ENCODE measurements around the gene SUCLG1.

The SUCLG1 gene

DNA sequence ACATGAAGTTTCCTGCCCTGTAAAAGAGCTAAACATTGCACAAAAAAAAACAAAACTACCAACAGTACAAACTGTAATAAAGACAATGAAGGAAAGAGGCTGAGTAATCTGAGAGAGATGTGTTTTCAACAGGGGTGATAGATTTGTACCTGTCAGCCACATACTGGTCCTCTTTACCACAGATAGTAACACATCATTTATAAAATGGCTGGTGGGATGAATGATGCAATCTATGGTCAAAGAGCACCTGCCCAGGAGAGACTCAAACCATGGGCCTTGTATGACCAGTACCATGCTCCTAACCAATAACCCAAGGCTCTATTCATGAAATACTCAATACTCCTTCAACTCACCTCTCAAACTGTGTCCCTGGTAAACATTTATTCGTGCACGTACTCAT lies 4.5 kb downstream of the SUCLG1 start:
- Histone ChIP-seq H3K4me3 (ENCODE audit: low read depth in 1 of 2, low read length in 2 of 2) (no peak overlapping the region), H3K4me1 (ENCODE audit: insufficient read depth, low read length) (peaks cover 29% of the 10 kb centered on the region), H3K79me2 (ENCODE audit: insufficient read depth, low read length) (peaks cover 87% of the 10 kb centered on the region), H4K20me1 (ENCODE audit: insufficient read depth, low read length) (peaks cover 39% of the 10 kb centered on the region; the same call in 1 of the 2 replicates), H3K9ac (ENCODE audit: low read depth, low read length) (no peak overlapping the region), H3K27ac (ENCODE audit: low read length) (no peak overlapping the region), H3K27me3 (ENCODE audit: insufficient read depth, low read length, poor library complexity) (no peaks in the 10 kb centered on the region), H3K9me3 (ENCODE audit: insufficient read depth, low read length, severe bottlenecking) (no peaks in the 10 kb centered on the region), H3K4me2 (ENCODE audit: insufficient read depth, low read length) (no peak overlapping the region), H2AFZ (ENCODE audit: low read depth, low read length) (no peak overlapping the region), H3K36me3 (ENCODE audit: insufficient read depth, low read length) (no peaks in the 10 kb centered on the region; the same call in 1 of the 2 replicates)
- ATAC-seq (ENCODE audit: insufficient read depth, low read depth) (no peak), DNase-seq (no peak)
- TF ChIP-seq, protein P1, sequence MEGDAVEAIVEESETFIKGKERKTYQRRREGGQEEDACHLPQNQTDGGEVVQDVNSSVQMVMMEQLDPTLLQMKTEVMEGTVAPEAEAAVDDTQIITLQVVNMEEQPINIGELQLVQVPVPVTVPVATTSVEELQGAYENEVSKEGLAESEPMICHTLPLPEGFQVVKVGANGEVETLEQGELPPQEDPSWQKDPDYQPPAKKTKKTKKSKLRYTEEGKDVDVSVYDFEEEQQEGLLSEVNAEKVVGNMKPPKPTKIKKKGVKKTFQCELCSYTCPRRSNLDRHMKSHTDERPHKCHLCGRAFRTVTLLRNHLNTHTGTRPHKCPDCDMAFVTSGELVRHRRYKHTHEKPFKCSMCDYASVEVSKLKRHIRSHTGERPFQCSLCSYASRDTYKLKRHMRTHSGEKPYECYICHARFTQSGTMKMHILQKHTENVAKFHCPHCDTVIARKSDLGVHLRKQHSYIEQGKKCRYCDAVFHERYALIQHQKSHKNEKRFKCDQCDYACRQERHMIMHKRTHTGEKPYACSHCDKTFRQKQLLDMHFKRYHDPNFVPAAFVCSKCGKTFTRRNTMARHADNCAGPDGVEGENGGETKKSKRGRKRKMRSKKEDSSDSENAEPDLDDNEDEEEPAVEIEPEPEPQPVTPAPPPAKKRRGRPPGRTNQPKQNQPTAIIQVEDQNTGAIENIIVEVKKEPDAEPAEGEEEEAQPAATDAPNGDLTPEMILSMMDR (IDR thresholded peaks at IDR 0.05; ENCODE audit: borderline replicate concordance, extremely low read depth, low read length, poor library complexity, severe bottlenecking): no peak
- TF ChIP-seq EZH2 (IDR thresholded peaks at IDR 0.05; ENCODE audit: borderline replicate concordance, low read depth, low read length, severe bottlenecking): no peak

DNA sequence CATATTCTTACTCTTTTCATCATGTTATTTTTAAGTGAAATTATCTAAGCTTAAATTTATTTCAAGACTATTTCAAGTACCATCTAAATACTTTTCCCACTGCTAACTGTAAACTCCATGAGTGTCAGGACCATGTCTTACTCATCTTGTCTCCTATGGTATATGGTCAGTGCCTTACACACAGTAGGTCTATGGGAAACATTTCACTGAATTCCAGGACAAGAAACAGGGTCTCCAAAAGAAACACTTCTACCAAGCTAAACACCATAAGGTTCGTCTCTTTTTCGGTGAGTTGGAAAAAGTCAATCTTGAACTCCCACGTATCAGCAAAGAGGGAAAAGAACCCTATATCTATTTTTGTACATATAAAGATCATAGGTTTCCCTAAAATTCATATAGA lies 6.5 kb downstream of the SUCLG1 start:
- Histone ChIP-seq H3K4me3 (ENCODE audit: low read depth in 1 of 2, low read length in 2 of 2) (no peak overlapping the region), H2AFZ (ENCODE audit: low read depth, low read length) (no peak overlapping the region), H4K20me1 (ENCODE audit: insufficient read depth, low read length) (peaks cover 39% of the 10 kb centered on the region; the same call in 1 of the 2 replicates), H3K36me3 (ENCODE audit: insufficient read depth, low read length) (peaks cover 10% of the 10 kb centered on the region; the same call in 1 of the 2 replicates), H3K27ac (ENCODE audit: low read length) (no peak overlapping the region), H3K4me1 (ENCODE audit: insufficient read depth, low read length) (peaks cover 20% of the 10 kb centered on the region), H3K9me3 (ENCODE audit: insufficient read depth, low read length, severe bottlenecking) (no peaks in the 10 kb centered on the region), H3K79me2 (ENCODE audit: insufficient read depth, low read length) (peaks cover 76% of the 10 kb centered on the region), H3K27me3 (ENCODE audit: insufficient read depth, low read length, poor library complexity) (no peaks in the 10 kb centered on the region), H3K4me2 (ENCODE audit: insufficient read depth, low read length) (no peak overlapping the region), H3K9ac (ENCODE audit: low read depth, low read length) (no peak overlapping the region)
- TF ChIP-seq EZH2 (IDR thresholded peaks at IDR 0.05; ENCODE audit: borderline replicate concordance, low read depth, low read length, severe bottlenecking): no peak
- TF ChIP-seq, protein P1 (IDR thresholded peaks at IDR 0.05; ENCODE audit: borderline replicate concordance, extremely low read depth, low read length, poor library complexity, severe bottlenecking): no peak
- DNase-seq: no peak
- ATAC-seq (ENCODE audit: insufficient read depth, low read depth): no peak

DNA sequence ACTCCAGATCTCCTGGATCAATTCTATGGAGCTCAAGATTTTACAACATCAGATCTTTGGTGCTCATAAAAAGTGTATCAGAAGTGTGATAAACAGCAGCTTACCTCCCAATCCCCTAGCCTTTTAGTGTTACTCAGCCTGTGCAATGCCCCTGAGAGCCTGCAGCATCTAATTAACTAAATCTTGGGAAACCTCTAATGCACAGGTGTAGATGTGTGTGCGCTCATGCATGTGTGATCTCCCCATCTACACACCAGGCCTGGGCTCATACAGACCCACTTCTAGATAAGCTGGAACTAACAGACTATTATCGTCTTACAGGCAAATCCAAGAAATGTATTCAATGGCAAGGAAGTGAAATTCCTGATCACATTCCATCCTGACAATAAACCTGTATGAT lies 7.5 kb downstream of the SUCLG1 start:
- Histone ChIP-seq H4K20me1 (ENCODE audit: insufficient read depth, low read length) (peaks cover 36% of the 10 kb centered on the region; the same call in 1 of the 2 replicates), H3K27ac (ENCODE audit: low read length) (no peak overlapping the region), H3K9me3 (ENCODE audit: insufficient read depth, low read length, severe bottlenecking) (no peaks in the 10 kb centered on the region), H3K9ac (ENCODE audit: low read depth, low read length) (no peak overlapping the region), H3K4me3 (ENCODE audit: low read depth in 1 of 2, low read length in 2 of 2) (no peak overlapping the region), H3K36me3 (ENCODE audit: insufficient read depth, low read length) (peaks cover 18% of the 10 kb centered on the region; the same call in 1 of the 2 replicates), H3K27me3 (ENCODE audit: insufficient read depth, low read length, poor library complexity) (no peaks in the 10 kb centered on the region), H2AFZ (ENCODE audit: low read depth, low read length) (no peak overlapping the region), H3K79me2 (ENCODE audit: insufficient read depth, low read length) (peaks cover 67% of the 10 kb centered on the region), H3K4me2 (ENCODE audit: insufficient read depth, low read length) (no peak overlapping the region), H3K4me1 (ENCODE audit: insufficient read depth, low read length) (peaks cover 11% of the 10 kb centered on the region; the same call in 1 of the 2 replicates)
- DNase-seq (no peak), ATAC-seq (ENCODE audit: insufficient read depth, low read depth) (no peak)
- TF ChIP-seq EZH2 (IDR thresholded peaks at IDR 0.05; ENCODE audit: borderline replicate concordance, low read depth, low read length, severe bottlenecking): no peak
- TF ChIP-seq, protein P1 (IDR thresholded peaks at IDR 0.05; ENCODE audit: borderline replicate concordance, extremely low read depth, low read length, poor library complexity, severe bottlenecking): no peak
